ENCODE data around the gene SPAG16. TPM values are rescaled to one million over a fixed set of nuclear protein-coding genes. Genes with fewer than 3 reads are reported as not detected.

Gene SPAG16
- total and polyA plus RNA-seq, 2 donors (not counting 1 experiment from before 2014, with no cell fraction given): 24.1 to 36.8 TPM

GRCh38 chr2:213545964-213546475 lies 261.8 kb downstream of the SPAG16 start:
- H3K9ac ChIP-seq (ENCODE audit: insufficient read depth, low read length): no peak overlapping the region
- no peaks in the 10 kb centered on the region for H3K9me3 ChIP-seq (ENCODE audit: control insufficient read depth, insufficient read depth, low read depth, low read length)
- H4K20me1 ChIP-seq (ENCODE audit: control insufficient read depth, extremely low read depth, insufficient read depth, low read length): no peaks in the 10 kb centered on the region
- H3K36me3 ChIP-seq (ENCODE audit: control insufficient read depth, insufficient read depth, low read length): no peaks in the 10 kb centered on the region
- H3K4me1 ChIP-seq (ENCODE audit: control insufficient read depth, extremely low read depth, insufficient read depth, low read length): no peaks in the 10 kb centered on the region
- no peaks in the 10 kb centered on the region for H3K79me2 ChIP-seq (ENCODE audit: control insufficient read depth, insufficient read depth, low read length)
- TF ChIP-seq, protein P1, sequence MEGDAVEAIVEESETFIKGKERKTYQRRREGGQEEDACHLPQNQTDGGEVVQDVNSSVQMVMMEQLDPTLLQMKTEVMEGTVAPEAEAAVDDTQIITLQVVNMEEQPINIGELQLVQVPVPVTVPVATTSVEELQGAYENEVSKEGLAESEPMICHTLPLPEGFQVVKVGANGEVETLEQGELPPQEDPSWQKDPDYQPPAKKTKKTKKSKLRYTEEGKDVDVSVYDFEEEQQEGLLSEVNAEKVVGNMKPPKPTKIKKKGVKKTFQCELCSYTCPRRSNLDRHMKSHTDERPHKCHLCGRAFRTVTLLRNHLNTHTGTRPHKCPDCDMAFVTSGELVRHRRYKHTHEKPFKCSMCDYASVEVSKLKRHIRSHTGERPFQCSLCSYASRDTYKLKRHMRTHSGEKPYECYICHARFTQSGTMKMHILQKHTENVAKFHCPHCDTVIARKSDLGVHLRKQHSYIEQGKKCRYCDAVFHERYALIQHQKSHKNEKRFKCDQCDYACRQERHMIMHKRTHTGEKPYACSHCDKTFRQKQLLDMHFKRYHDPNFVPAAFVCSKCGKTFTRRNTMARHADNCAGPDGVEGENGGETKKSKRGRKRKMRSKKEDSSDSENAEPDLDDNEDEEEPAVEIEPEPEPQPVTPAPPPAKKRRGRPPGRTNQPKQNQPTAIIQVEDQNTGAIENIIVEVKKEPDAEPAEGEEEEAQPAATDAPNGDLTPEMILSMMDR (conservative IDR thresholded peaks at IDR 0.05 in 1 of 2, IDR thresholded peaks at IDR 0.05 in 1 of 2; ENCODE audit: low read depth in 1 of 2, low read length in 2 of 2): no peak
- TF ChIP-seq EZH2 (IDR thresholded peaks at IDR 0.05; ENCODE audit: low read length, missing control alignments): no peak
- no peak overlapping the region for H2AFZ ChIP-seq (ENCODE audit: low read length)
- DNase-seq (ENCODE audit: low read depth in 2 of 2): no peak
- no peak overlapping the region for H3K27ac ChIP-seq (ENCODE audit: insufficient read depth, low read length)
- no peak overlapping the region for H3K4me2 ChIP-seq (ENCODE audit: extremely low read depth, insufficient read depth, low read length)
- H3K4me3 ChIP-seq (replicated peaks in 1 of 4; ENCODE audit: control extremely low read depth in 1 of 4, insufficient read depth in 1 of 4, low read depth in 3 of 4, low read length in 4 of 4): no peak overlapping the region
- H3K27me3 ChIP-seq (ENCODE audit: control insufficient read depth, insufficient read depth, low read length): no peaks in the 10 kb centered on the region

- Histone ChIP-seq H3K4me1 (ENCODE audit: control insufficient read depth, extremely low read depth, insufficient read depth, low read length) (no peaks in the 10 kb centered on the region), H3K9me3 (ENCODE audit: control insufficient read depth, insufficient read depth, low read depth, low read length) (no peaks in the 10 kb centered on the region), H4K20me1 (ENCODE audit: control insufficient read depth, extremely low read depth, insufficient read depth, low read length) (no peaks in the 10 kb centered on the region), H3K27ac (ENCODE audit: insufficient read depth, low read length) (no peak overlapping the region), H3K9ac (ENCODE audit: insufficient read depth, low read length) (no peak overlapping the region), H3K36me3 (ENCODE audit: control insufficient read depth, insufficient read depth, low read length) (no peaks in the 10 kb centered on the region), H3K79me2 (ENCODE audit: control insufficient read depth, insufficient read depth, low read length) (no peaks in the 10 kb centered on the region), H3K4me3 (replicated peaks in 1 of 4; ENCODE audit: control extremely low read depth in 1 of 4, insufficient read depth in 1 of 4, low read depth in 3 of 4, low read length in 4 of 4) (no peak overlapping the region), H3K4me2 (ENCODE audit: extremely low read depth, insufficient read depth, low read length) (no peak overlapping the region), H2AFZ (ENCODE audit: low read length) (no peak overlapping the region), H3K27me3 (ENCODE audit: control insufficient read depth, insufficient read depth, low read length) (no peaks in the 10 kb centered on the region)
- DNase-seq (ENCODE audit: low read depth in 2 of 2): no peak
- TF ChIP-seq, protein P1 (conservative IDR thresholded peaks at IDR 0.05 in 1 of 2, IDR thresholded peaks at IDR 0.05 in 1 of 2; ENCODE audit: low read depth in 1 of 2, low read length in 2 of 2): no peak
- TF ChIP-seq EZH2 (IDR thresholded peaks at IDR 0.05; ENCODE audit: low read length, missing control alignments): no peak
These were observed 267.3 kb downstream of the SPAG16 start for GRCh38 chr2:213551526-213551925.

- Histone ChIP-seq H2AFZ (ENCODE audit: low read length) (no peak overlapping the region), H3K9me3 (ENCODE audit: control insufficient read depth, insufficient read depth, low read depth, low read length) (no peaks in the 10 kb centered on the region)
- no peak for TF ChIP-seq EZH2 (IDR thresholded peaks at IDR 0.05; ENCODE audit: low read length, missing control alignments)
- TF ChIP-seq, protein P1 (conservative IDR thresholded peaks at IDR 0.05 in 1 of 2, IDR thresholded peaks at IDR 0.05 in 1 of 2; ENCODE audit: low read depth in 1 of 2, low read length in 2 of 2): no peak
These were observed 274.8 kb downstream of the SPAG16 start for GRCh38 chr2:213559053-213559452.

More at GRCh38 chr2:213559053-213559452, 274.8 kb downstream of the SPAG16 start:
- DNase-seq (ENCODE audit: low read depth in 2 of 2): no peak
- Histone ChIP-seq H3K79me2 (ENCODE audit: control insufficient read depth, insufficient read depth, low read length) (no peaks in the 10 kb centered on the region), H3K36me3 (ENCODE audit: control insufficient read depth, insufficient read depth, low read length) (no peaks in the 10 kb centered on the region), H3K27ac (ENCODE audit: insufficient read depth, low read length) (no peak overlapping the region), H3K4me2 (ENCODE audit: extremely low read depth, insufficient read depth, low read length) (no peak overlapping the region), H4K20me1 (ENCODE audit: control insufficient read depth, extremely low read depth, insufficient read depth, low read length) (no peaks in the 10 kb centered on the region), H3K4me3 (replicated peaks in 1 of 4; ENCODE audit: control extremely low read depth in 1 of 4, insufficient read depth in 1 of 4, low read depth in 3 of 4, low read length in 4 of 4) (no peak overlapping the region), H3K27me3 (ENCODE audit: control insufficient read depth, insufficient read depth, low read length) (no peaks in the 10 kb centered on the region), H3K4me1 (ENCODE audit: control insufficient read depth, extremely low read depth, insufficient read depth, low read length) (no peaks in the 10 kb centered on the region), H3K9ac (ENCODE audit: insufficient read depth, low read length) (no peak overlapping the region)

Measured in fibroblast of lung (primary cell).